Glutamatergic neuron (in vitro differentiated cells): Measurements from ENCODE around the gene MYO5C. TPM values are rescaled to one million over a fixed set of nuclear protein-coding genes. Genes with fewer than 3 reads are reported as not detected.

ENCODE experiments used
- DNase-seq: peaks from one replicate; pipeline ENCODE4 v3.0.0; 2022
- H3K27ac Mint-ChIP-seq: one replicate; pipeline ENCODE4 v1.8.0; 2020; ENCODE audit warnings: mild to moderate bottlenecking, mixed read lengths, inconsistent platforms; ENCODE audit not compliant: unreplicated experiment
- H3K27me3 Mint-ChIP-seq: one replicate; pipeline ENCODE4 v1.8.0; 2020; ENCODE audit warnings: mild to moderate bottlenecking, moderate library complexity, mixed read lengths, inconsistent platforms; ENCODE audit not compliant: unreplicated experiment
- H3K36me3 Mint-ChIP-seq: one replicate; pipeline ENCODE4 v1.8.0; 2020; ENCODE audit warnings: mild to moderate bottlenecking, mixed read lengths, inconsistent platforms; ENCODE audit not compliant: unreplicated experiment
- H3K4me1 Mint-ChIP-seq: one replicate; pipeline ENCODE4 v1.8.0; 2020; ENCODE audit warnings: mild to moderate bottlenecking, low read depth, mixed read lengths, inconsistent platforms; ENCODE audit not compliant: unreplicated experiment
- H3K4me3 Mint-ChIP-seq: one replicate; pipeline ENCODE4 v1.8.0; 2020; ENCODE audit warnings: mild to moderate bottlenecking, mixed read lengths, inconsistent platforms; ENCODE audit not compliant: unreplicated experiment
- H3K9me3 Mint-ChIP-seq: one replicate; pipeline ENCODE4 v1.8.0; 2020; ENCODE audit warnings: mild to moderate bottlenecking, moderate library complexity, mixed read lengths, inconsistent platforms; ENCODE audit not compliant: unreplicated experiment
- CTCF ChIP-seq: fragments of 200-600 bp; sonication (generic); IDR thresholded peaks from one replicate; pipeline ENCODE4 v1.5.0; 2021; ENCODE audit not compliant: partially characterized antibody, unreplicated experiment
- total RNA-seq: library from RNA; stranded (reverse); fragmentation: NEBNext Ultra II Directional; extraction: Animal tissue kit (Norgen Biotek cat#: 25700); gene quantifications from one replicate; pipeline ENCODE4 v1.2.1, GENCODE V29; 2021; ENCODE audit not compliant: unreplicated experiment

MYO5C gene
- total RNA-seq, 1 donor from 2014 or later, result 0.66 TPM

GRCh38 chr15:52161406-52161966, 134.1 kb downstream of the MYO5C start:
- H3K9me3 Mint-ChIP-seq, result peaks cover 3% of the 10 kb centered on the region
- no peak overlapping the region for H3K4me3 Mint-ChIP-seq
- peaks cover 3% of the 10 kb centered on the region for H3K27me3 Mint-ChIP-seq
- TF ChIP-seq CTCF, result no peak
- no peaks in the 10 kb centered on the region for H3K4me1 Mint-ChIP-seq
- H3K27ac Mint-ChIP-seq, result no peak overlapping the region
- H3K36me3 Mint-ChIP-seq, result no peaks in the 10 kb centered on the region
- DNase-seq, result no peak

GRCh38 chr15:52159645-52160044, 136.0 kb downstream of the MYO5C start:
- Mint-ChIP-seq H3K27ac (no peak overlapping the region), H3K4me3 (no peak overlapping the region), H3K27me3 (peaks cover 3% of the 10 kb centered on the region), H3K9me3 (peaks cover 3% of the 10 kb centered on the region), H3K36me3 (no peaks in the 10 kb centered on the region), H3K4me1 (peaks cover under 1% of the 10 kb centered on the region)
- TF ChIP-seq CTCF, result no peak
- DNase-seq, result no peak

- peaks cover 3% of the 10 kb centered on the region for H3K27me3 Mint-ChIP-seq
- TF ChIP-seq CTCF, result no peak
- no peak overlapping the region for H3K4me3 Mint-ChIP-seq
- peaks cover 7% of the 10 kb centered on the region for H3K4me1 Mint-ChIP-seq
- no peaks in the 10 kb centered on the region for H3K36me3 Mint-ChIP-seq
- no peak for DNase-seq
- no peak overlapping the region for H3K27ac Mint-ChIP-seq
- peaks cover 3% of the 10 kb centered on the region for H3K9me3 Mint-ChIP-seq
Observed at GRCh38 chr15:52158084-52158765, 137.4 kb downstream of the MYO5C start.

- H3K36me3 Mint-ChIP-seq, result no peaks in the 10 kb centered on the region
- no peak for DNase-seq
Observed at GRCh38 chr15:52155878-52156277, 139.7 kb downstream of the MYO5C start.

More at GRCh38 chr15:52155878-52156277, 139.7 kb downstream of the MYO5C start:
- H3K27me3 Mint-ChIP-seq, result peaks cover 3% of the 10 kb centered on the region
- TF ChIP-seq CTCF, result no peak
- H3K27ac Mint-ChIP-seq, result no peak overlapping the region
- no peak overlapping the region for H3K4me3 Mint-ChIP-seq
- peaks cover 3% of the 10 kb centered on the region for H3K9me3 Mint-ChIP-seq
- peaks cover 7% of the 10 kb centered on the region for H3K4me1 Mint-ChIP-seq
